HG03025 (cell line): ENCODE results near the gene C2orf78.
"Not testable (repeated sequence)": the region's sequence is repeated elsewhere in the genome, so short reads cannot be mapped to it uniquely, and the experiment has no call there.

Experiments used
- ATAC-seq: cut with Tn5 transposase; IDR thresholded peaks from one replicate; pipeline ENCODE4 v1.9.1; 2021; ENCODE audit warnings: mild to moderate bottlenecking, moderate library complexity; ENCODE audit not compliant: unreplicated experiment, low FRiP score

The C2orf78 gene

DNA sequence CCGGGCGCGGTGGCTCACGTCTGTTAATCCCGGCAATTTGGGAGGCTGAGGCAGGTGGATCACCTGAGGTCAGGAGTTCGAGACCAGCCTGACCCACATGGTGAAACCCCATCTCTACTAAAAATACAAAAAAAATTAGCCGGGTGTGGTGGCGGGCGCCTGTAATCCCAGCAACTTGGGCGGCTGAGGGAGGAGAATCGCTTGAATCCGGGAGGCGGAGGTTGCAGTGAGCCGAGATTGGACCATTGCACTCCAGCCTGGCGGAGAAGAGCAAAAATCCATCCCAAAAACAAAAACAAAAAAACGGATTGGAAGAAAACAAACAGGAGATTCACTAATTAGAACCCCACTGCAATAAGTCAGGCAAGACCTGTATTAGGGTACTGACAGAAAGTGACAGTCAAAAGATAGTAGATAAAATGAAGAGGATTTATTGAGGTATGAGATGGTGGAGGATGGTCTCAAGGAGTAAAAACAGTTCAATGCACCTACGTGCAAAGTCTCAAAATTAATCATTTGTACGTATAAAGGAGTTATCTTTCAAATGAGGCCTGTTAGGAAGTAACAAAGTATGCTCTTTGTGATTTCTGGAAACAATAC is 5.0 kb upstream of the C2orf78 start:
- not testable (repeated sequence) for ATAC-seq

DNA sequence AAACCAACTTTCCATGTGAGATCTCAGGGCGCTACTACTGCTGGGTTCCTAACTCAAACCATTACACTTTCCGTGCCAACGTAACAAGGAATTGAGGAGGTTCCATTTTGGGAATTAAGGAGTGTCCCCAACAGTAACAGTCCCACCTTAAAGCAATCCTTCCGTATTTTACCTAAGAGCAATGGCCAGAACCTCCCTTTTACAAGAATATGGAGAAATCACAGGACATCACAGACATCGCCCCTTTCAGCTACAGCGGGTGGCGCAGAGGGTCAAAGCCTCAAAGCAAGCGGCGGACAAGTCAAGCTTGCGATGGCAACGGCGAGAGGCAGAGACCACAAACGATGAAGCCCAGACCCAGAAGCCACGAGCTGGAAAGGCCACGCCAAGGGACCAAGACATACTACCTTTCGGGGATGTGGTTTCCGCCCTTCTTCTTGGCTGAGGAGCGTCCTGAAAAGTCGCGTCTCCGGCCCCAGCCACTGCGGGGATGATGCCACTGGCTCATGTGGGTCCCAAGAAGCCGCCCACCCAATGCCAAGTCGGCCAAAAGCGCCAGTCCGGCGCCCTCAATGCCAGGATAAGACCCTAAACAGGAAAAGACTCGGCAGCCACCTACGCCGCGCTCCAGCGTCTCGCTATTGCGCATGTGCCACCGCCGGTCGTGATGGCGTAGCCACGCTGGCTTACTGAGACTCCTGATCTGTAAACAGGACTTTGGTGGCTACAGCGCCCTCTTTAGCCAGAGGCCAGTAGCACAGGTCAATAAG is 4.3 kb upstream of the C2orf78 start, which contains the start of gene DUSP11:
Gene DUSP11, minus strand, starts transcription at position 637 of the 770 bp plus-strand sequence. Its CDS starts 129 bp downstream, at position 508.
- ATAC-seq, result peak; percentile 94

GRCh38 chr2:73780237-73780582 is 3.8 kb upstream of the C2orf78 start:
- ATAC-seq, result no peak

DNA sequence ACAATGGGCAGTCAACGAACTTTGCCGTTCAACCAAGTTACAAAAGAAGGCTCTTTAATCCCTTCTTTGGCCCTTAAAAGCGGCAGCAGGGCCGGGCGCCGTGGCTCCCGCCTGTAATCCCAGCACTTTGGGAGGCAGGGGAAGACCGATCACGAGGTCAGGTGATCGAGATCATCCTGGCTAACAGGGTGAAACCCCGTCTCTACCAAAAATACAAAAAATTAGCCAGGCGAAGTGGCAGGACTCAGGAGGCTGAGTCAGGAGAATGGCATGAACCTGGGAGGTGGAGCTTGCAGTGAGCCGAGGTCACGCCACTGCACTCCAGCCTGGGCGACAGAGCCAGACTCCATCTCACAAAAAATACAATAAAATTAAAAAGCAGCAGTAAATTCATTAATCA is 581 bp upstream of the C2orf78 start:
- not testable (repeated sequence) for ATAC-seq

- no peak for ATAC-seq
These were observed 27.9 kb downstream of the C2orf78 start for GRCh38 chr2:73811878-73812277.

GRCh38 chr2:73812635-73813034 is 28.7 kb downstream of the C2orf78 start:
- ATAC-seq, result no peak

- no peak for ATAC-seq
These were observed 34.3 kb downstream of the C2orf78 start for GRCh38 chr2:73818296-73818695.

GRCh38 chr2:73821227-73821626 is 37.2 kb downstream of the C2orf78 start:
- ATAC-seq, result no peak

DNA sequence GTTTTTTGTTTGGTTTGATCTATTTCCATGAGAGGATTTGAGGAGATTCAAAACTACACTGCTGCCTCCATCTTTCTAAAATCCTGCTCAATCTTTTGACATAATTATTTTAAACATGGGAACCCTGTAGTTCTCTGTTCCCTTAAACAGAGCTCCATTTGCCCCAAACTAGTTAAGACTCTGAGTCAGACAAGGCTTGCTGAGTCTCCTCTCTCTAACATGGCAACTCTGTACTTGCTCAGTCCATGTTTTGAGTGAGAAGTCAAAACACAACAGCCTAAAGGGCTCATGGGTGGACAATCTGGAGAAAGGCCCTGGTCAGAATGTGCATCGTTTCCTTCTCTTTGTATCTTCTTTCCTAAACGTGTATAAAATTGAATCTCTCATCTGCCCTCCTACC is 37.7 kb downstream of the C2orf78 start:
- ATAC-seq, result no peak

DNA sequence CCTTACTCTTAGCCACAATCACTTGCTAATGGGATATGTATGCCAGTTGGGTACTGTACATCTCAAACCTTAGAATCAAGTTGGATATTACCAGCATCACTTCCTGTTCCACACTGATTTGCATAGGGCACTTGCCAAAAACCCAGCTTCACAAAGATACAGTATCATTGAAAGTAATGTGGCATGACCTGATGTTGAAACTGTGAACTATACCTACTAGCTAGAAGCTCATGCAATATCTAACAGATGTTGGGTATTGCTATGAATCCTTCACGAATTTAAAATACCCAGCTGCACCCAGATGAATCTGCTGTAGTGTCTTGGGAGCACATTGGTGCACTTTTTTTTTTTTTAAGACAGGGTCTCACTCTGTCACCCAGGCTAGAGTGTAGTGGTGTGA is 38.3 kb downstream of the C2orf78 start:
- no peak for ATAC-seq

GRCh38 chr2:73822991-73823390 is 39.0 kb downstream of the C2orf78 start:
- no peak for ATAC-seq

DNA sequence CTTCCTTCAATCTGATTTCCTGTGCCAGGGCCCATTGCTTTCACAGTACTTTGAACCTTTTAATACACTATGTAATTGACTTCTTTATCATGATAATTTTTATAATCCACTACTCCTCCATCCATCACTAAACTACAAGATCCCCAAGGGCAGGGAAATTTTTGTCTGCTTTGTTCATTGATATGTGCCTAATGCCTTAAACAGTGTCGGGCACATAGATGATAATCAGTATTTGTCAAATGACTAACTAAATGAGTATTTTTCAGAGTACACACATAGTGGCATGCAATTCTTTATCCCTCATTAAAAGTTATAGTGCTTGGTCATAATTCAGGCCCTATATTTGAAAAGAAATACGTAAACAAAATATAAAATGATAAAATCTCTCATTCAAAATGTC is 39.4 kb downstream of the C2orf78 start:
- ATAC-seq, result no peak

- no peak for ATAC-seq
These were observed 40.0 kb downstream of the C2orf78 start for GRCh38 chr2:73823916-73824523.

- no peak for ATAC-seq
These were observed 41.4 kb downstream of the C2orf78 start for GRCh38 chr2:73825408-73825807.

GRCh38 chr2:73827018-73827417 is 43.0 kb downstream of the C2orf78 start:
- no peak for ATAC-seq

- no peak for ATAC-seq
These were observed 43.8 kb downstream of the C2orf78 start for GRCh38 chr2:73827660-73828388.

GRCh38 chr2:73828389-73828817 is 44.4 kb downstream of the C2orf78 start:
- no peak for ATAC-seq

GRCh38 chr2:73828818-73829570 is 45.0 kb downstream of the C2orf78 start, which contains the start of gene STAMBP:
Gene STAMBP (plus strand): TSS chr2:73828961. CDS start chr2:73830857, 1,896 bp downstream.
- ATAC-seq, result peak; percentile 78

DNA sequence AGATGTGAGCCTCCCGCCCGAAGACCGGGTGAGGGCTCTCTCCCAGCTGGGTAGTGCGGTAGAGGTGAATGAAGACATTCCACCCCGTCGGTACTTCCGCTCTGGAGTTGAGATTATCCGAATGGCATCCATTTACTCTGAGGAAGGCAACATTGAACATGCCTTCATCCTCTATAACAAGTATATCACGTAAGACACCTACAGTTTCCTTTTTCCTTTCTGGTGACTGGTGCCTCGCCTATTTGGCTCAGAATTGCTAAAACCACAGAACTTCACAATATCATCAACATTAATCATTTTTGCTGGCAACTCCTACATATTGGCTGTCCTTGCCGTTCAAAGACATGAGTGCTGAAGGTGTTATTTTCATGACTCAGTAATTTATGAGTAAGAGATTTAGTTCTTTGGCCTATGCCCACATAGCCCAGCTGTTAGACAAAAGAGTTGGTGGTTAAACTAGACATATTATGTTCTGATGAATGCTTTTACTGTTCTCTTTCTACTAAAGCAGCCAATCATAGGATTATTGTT is 47.0 kb downstream of the C2orf78 start:
- ATAC-seq, result no peak

DNA sequence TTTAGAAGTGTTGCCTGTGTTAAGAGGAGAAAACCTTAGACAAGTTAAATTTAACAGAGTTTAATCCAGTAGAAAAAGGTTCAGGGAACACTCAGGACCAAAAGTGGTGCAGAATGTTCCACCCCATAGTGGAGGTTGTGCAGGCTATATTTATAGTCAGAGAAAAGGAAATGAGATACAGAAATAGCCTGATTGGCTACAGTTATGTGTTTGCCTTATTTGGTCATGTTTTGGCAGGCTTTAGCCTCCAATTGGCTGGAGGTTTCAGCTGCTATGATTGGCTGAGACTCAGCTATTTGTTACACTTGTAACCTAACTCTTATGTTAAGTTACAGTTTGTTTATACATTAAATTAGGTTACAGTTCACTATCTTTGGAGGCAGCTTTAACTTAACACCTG is 48.9 kb downstream of the C2orf78 start:
- no peak for ATAC-seq
